ENCODE measurements around the gene CTNNBL1.

CTNNBL1 gene

DNA sequence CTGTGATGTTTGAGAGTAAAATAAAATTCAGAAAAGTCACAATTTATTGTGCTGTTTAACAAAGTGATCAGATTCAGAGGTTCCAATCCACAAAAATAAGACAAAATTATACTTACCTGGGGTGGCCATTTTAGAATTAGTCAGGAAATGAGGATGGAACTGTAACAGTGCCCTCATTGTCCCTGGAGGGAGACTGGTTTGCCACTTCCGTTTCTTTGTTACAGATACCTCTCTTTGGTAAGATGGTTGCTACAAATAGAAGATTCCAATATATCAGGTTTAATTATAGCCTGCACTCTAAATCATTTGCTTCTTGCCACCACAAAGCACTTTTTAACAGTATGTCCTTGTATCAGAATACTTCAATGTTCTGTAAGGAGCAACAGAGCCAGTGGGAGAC, 95.6 kb downstream of the CTNNBL1 start:
- no peaks in the 10 kb centered on the region for H3K4me1 ChIP-seq (ENCODE audit: control insufficient read depth in 1 of 2, insufficient read depth in 2 of 2, low read length in 2 of 2)
- no peaks in the 10 kb centered on the region for H3K27me3 ChIP-seq (ENCODE audit: control insufficient read depth in 1 of 2, insufficient read depth in 2 of 2, low read length in 2 of 2)
- peaks cover 16 to 27% of the 10 kb centered on the region in 2 donors for H3K36me3 ChIP-seq (ENCODE audit: control insufficient read depth in 1 of 2, insufficient read depth in 2 of 2, low read length in 2 of 2)
- H3K4me3 ChIP-seq (ENCODE audit: low read depth in 1 of 2, low read length in 2 of 2) = no peak overlapping the region
- no peak overlapping the region for H3K9ac ChIP-seq (ENCODE audit: low read depth in 1 of 2, low read length in 2 of 2)
- no peaks in the 10 kb centered on the region for H3K9me3 ChIP-seq (ENCODE audit: control insufficient read depth in 1 of 2, low read length in 2 of 2)
- H3K27ac ChIP-seq (ENCODE audit: low read depth, low read length) = no peak overlapping the region

DNA sequence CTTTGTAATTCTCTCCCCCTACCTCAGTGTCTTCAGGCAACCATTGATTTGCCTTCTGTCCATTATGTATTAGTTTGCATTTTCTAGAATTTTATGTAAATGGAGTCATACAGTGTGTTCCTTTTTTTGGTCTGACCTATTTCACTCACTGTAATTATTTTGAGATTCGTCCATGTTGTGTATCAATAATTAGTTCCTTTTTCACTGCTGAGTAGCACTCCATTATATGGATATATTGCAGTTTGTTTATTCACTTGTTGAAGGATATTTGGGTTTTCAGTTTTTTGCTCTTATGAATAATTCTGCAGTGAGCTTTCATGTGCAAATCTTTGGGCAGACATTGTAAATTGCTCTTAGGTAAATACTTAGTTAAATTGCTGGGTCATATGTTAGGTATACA, 97.1 kb downstream of the CTNNBL1 start:
- Histone ChIP-seq H3K9ac (ENCODE audit: low read depth in 1 of 2, low read length in 2 of 2) (no peak overlapping the region), H3K27ac (ENCODE audit: low read depth, low read length) (no peak overlapping the region), H3K9me3 (ENCODE audit: control insufficient read depth in 1 of 2, low read length in 2 of 2) (no peaks in the 10 kb centered on the region), H3K36me3 (ENCODE audit: control insufficient read depth in 1 of 2, insufficient read depth in 2 of 2, low read length in 2 of 2) (peaks cover 16 to 27% of the 10 kb centered on the region in 2 donors), H3K4me3 (ENCODE audit: low read depth in 1 of 2, low read length in 2 of 2) (no peak overlapping the region), H3K27me3 (ENCODE audit: control insufficient read depth in 1 of 2, insufficient read depth in 2 of 2, low read length in 2 of 2) (no peaks in the 10 kb centered on the region), H3K4me1 (ENCODE audit: control insufficient read depth in 1 of 2, insufficient read depth in 2 of 2, low read length in 2 of 2) (no peaks in the 10 kb centered on the region)

DNA sequence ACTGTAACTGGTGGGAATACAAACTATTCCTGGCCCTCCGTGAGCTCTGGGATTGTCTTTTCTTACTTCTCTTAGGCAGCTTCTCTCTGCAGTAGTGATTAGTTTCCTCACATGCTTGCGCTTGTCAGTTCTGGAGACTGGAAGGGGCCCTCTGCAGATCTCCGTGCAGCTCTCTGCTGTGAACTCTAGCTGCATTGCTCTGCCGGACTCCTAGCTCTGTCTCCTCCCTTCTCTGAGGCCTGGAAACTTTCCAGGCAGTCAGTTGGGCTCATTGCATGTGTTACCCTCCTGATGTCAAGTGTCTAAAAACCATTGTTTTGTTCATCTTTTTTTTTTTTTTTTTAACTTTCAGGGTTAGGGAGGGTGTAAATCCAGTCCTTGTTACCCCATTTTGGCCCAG, 102.3 kb downstream of the CTNNBL1 start:
- no peak overlapping the region for H3K9ac ChIP-seq (ENCODE audit: low read depth in 1 of 2, low read length in 2 of 2)
- H3K27ac ChIP-seq (ENCODE audit: low read depth, low read length) = no peak overlapping the region
- no peaks in the 10 kb centered on the region for H3K4me1 ChIP-seq (ENCODE audit: control insufficient read depth in 1 of 2, insufficient read depth in 2 of 2, low read length in 2 of 2)
- H3K27me3 ChIP-seq (ENCODE audit: control insufficient read depth in 1 of 2, insufficient read depth in 2 of 2, low read length in 2 of 2) = no peaks in the 10 kb centered on the region
- no peak overlapping the region for H3K4me3 ChIP-seq (ENCODE audit: low read depth in 1 of 2, low read length in 2 of 2)
- peaks cover 4 to 21% of the 10 kb centered on the region in 2 donors for H3K36me3 ChIP-seq (ENCODE audit: control insufficient read depth in 1 of 2, insufficient read depth in 2 of 2, low read length in 2 of 2)
- no peaks in the 10 kb centered on the region for H3K9me3 ChIP-seq (ENCODE audit: control insufficient read depth in 1 of 2, low read length in 2 of 2)

DNA sequence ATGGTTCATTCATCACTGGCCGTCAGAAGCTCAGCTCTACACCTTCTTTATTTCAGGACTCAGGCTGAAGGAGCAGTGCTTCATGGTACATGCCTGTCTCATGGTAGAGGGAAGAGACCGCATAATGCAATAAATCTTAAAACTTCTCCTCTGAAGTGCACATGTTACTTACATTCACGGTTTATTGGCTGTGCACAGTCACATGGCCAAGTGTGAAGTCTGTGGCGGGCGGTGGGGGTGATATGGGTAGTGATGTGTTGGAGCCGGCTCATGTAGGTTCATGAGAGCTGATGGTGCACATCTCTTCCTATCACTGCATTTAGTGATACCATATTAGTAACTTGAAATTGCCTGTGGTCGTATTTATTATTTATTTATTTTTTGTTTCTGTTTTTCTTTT, 102.9 kb downstream of the CTNNBL1 start:
- H3K9me3 ChIP-seq (ENCODE audit: control insufficient read depth in 1 of 2, low read length in 2 of 2) = no peaks in the 10 kb centered on the region
- no peaks in the 10 kb centered on the region for H3K4me1 ChIP-seq (ENCODE audit: control insufficient read depth in 1 of 2, insufficient read depth in 2 of 2, low read length in 2 of 2)
- H3K36me3 ChIP-seq (ENCODE audit: control insufficient read depth in 1 of 2, insufficient read depth in 2 of 2, low read length in 2 of 2) = peaks cover 4 to 21% of the 10 kb centered on the region in 2 donors
- no peak overlapping the region for H3K27ac ChIP-seq (ENCODE audit: low read depth, low read length)
- no peaks in the 10 kb centered on the region for H3K27me3 ChIP-seq (ENCODE audit: control insufficient read depth in 1 of 2, insufficient read depth in 2 of 2, low read length in 2 of 2)
- H3K4me3 ChIP-seq (ENCODE audit: low read depth in 1 of 2, low read length in 2 of 2) = no peak overlapping the region
- no peak overlapping the region for H3K9ac ChIP-seq (ENCODE audit: low read depth in 1 of 2, low read length in 2 of 2)

DNA sequence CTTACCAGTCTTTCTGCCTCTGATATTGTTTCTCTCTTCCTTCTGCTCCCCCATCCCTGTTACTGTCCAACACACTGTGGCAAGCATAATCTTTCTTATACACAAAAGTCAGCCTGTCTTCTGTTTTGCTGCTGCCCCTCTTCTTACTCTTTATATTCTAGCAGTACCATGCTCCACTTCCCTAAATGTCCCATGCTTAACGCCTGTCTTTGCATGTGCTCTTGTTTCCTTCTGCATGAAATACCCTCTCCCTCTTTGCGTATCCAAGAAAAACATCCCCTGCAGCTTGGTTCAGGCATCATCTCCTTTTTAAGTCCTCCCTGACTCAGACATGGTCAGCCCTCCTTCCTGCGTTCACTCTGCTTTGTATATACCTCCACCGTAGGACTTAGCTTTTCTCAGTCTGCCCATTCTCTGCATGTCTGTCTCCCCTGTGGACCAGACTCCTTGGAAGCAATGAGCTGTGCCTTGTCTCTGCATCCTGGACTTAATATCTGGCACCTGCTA, 103.9 kb downstream of the CTNNBL1 start:
- H3K9ac ChIP-seq (ENCODE audit: low read depth in 1 of 2, low read length in 2 of 2) = no peak overlapping the region
- H3K27ac ChIP-seq (ENCODE audit: low read depth, low read length) = no peak overlapping the region
- H3K9me3 ChIP-seq (ENCODE audit: control insufficient read depth in 1 of 2, low read length in 2 of 2) = no peaks in the 10 kb centered on the region
- no peaks in the 10 kb centered on the region for H3K27me3 ChIP-seq (ENCODE audit: control insufficient read depth in 1 of 2, insufficient read depth in 2 of 2, low read length in 2 of 2)
- no peak overlapping the region for H3K4me3 ChIP-seq (ENCODE audit: low read depth in 1 of 2, low read length in 2 of 2)
- peaks cover 1 to 22% of the 10 kb centered on the region in 2 donors for H3K36me3 ChIP-seq (ENCODE audit: control insufficient read depth in 1 of 2, insufficient read depth in 2 of 2, low read length in 2 of 2)
- H3K4me1 ChIP-seq (ENCODE audit: control insufficient read depth in 1 of 2, insufficient read depth in 2 of 2, low read length in 2 of 2) = no peaks in the 10 kb centered on the region

DNA sequence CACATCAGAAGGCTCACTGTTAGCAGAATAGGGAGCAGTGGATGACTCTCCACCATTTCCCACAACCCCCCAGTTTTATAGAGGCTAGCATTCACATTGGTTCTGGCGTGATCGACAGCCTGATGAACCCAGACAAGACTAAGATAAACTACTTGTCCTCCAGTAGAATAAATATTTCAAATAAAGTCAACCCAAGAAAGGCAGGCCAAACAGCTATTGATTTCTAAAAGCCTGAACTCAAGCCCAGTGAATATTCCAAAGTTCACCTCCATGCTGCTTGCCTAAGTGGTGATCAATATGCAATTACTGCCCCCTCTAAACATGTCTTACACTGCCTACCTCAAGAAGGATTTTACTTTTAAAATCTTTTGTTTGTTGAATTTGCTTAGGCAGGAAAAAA, 104.5 kb downstream of the CTNNBL1 start:
- Histone ChIP-seq H3K4me3 (ENCODE audit: low read depth in 1 of 2, low read length in 2 of 2) (no peak overlapping the region), H3K27me3 (ENCODE audit: control insufficient read depth in 1 of 2, insufficient read depth in 2 of 2, low read length in 2 of 2) (no peaks in the 10 kb centered on the region), H3K9me3 (ENCODE audit: control insufficient read depth in 1 of 2, low read length in 2 of 2) (no peaks in the 10 kb centered on the region), H3K9ac (ENCODE audit: low read depth in 1 of 2, low read length in 2 of 2) (no peak overlapping the region), H3K4me1 (ENCODE audit: control insufficient read depth in 1 of 2, insufficient read depth in 2 of 2, low read length in 2 of 2) (peaks cover 0 to under 1% of the 10 kb centered on the region in 2 donors), H3K27ac (ENCODE audit: low read depth, low read length) (no peak overlapping the region), H3K36me3 (ENCODE audit: control insufficient read depth in 1 of 2, insufficient read depth in 2 of 2, low read length in 2 of 2) (peaks cover 3 to 28% of the 10 kb centered on the region in 2 donors)

DNA sequence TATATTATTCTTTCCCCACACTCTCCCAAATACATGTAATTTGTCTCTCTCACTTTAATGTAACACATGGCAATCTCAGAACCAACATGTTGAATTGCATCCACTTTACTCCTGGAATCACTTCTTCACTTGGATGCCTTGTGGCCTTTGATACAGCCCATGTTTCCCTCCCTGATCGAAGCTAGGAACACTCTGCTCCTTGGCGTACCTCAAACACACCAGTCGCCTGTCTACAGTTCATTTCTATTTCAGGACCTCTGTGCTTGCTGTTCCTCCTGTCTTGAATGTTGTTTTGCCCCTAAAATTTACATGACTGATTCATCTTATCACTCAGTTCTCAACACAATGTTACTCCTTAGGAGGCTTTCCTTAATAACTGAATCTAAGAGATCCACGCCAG, 106.8 kb downstream of the CTNNBL1 start:
- Histone ChIP-seq H3K27ac (ENCODE audit: low read depth, low read length) (no peak overlapping the region), H3K9me3 (ENCODE audit: control insufficient read depth in 1 of 2, low read length in 2 of 2) (no peaks in the 10 kb centered on the region), H3K4me3 (ENCODE audit: low read depth in 1 of 2, low read length in 2 of 2) (no peak overlapping the region), H3K4me1 (ENCODE audit: control insufficient read depth in 1 of 2, insufficient read depth in 2 of 2, low read length in 2 of 2) (peaks cover 7 to 14% of the 10 kb centered on the region in 2 donors), H3K36me3 (ENCODE audit: control insufficient read depth in 1 of 2, insufficient read depth in 2 of 2, low read length in 2 of 2) (peaks cover 4 to 42% of the 10 kb centered on the region in 2 donors), H3K9ac (ENCODE audit: low read depth in 1 of 2, low read length in 2 of 2) (no peak overlapping the region), H3K27me3 (ENCODE audit: control insufficient read depth in 1 of 2, insufficient read depth in 2 of 2, low read length in 2 of 2) (no peaks in the 10 kb centered on the region)

DNA sequence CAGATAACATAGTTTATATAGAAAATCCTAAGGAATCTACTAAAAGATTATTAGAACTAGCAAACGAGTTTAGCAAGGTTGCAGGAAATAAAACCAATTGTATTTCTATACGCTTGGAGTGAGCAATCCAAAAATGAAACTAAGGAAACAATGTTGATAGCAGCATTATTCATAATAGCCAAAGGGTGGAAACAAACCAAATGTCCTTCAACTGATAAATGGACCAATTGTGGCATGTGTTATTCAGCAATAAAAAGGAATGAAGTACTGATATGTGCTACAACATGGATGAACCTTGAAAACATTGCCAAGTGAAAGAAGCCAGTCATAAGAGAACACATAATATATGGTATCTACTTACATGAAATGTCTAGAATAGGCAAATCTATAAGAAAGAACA, 108.1 kb downstream of the CTNNBL1 start:
- no peaks in the 10 kb centered on the region for H3K9me3 ChIP-seq (ENCODE audit: control insufficient read depth in 1 of 2, low read length in 2 of 2)
- H3K27ac ChIP-seq (ENCODE audit: low read depth, low read length) = no peak overlapping the region
- no peak overlapping the region for H3K4me3 ChIP-seq (ENCODE audit: low read depth in 1 of 2, low read length in 2 of 2)
- H3K4me1 ChIP-seq (ENCODE audit: control insufficient read depth in 1 of 2, insufficient read depth in 2 of 2, low read length in 2 of 2) = peaks cover 7 to 14% of the 10 kb centered on the region in 2 donors
- H3K36me3 ChIP-seq (ENCODE audit: control insufficient read depth in 1 of 2, insufficient read depth in 2 of 2, low read length in 2 of 2) = peaks cover 11 to 47% of the 10 kb centered on the region in 2 donors
- H3K27me3 ChIP-seq (ENCODE audit: control insufficient read depth in 1 of 2, insufficient read depth in 2 of 2, low read length in 2 of 2) = no peaks in the 10 kb centered on the region
- no peak overlapping the region for H3K9ac ChIP-seq (ENCODE audit: low read depth in 1 of 2, low read length in 2 of 2)

DNA sequence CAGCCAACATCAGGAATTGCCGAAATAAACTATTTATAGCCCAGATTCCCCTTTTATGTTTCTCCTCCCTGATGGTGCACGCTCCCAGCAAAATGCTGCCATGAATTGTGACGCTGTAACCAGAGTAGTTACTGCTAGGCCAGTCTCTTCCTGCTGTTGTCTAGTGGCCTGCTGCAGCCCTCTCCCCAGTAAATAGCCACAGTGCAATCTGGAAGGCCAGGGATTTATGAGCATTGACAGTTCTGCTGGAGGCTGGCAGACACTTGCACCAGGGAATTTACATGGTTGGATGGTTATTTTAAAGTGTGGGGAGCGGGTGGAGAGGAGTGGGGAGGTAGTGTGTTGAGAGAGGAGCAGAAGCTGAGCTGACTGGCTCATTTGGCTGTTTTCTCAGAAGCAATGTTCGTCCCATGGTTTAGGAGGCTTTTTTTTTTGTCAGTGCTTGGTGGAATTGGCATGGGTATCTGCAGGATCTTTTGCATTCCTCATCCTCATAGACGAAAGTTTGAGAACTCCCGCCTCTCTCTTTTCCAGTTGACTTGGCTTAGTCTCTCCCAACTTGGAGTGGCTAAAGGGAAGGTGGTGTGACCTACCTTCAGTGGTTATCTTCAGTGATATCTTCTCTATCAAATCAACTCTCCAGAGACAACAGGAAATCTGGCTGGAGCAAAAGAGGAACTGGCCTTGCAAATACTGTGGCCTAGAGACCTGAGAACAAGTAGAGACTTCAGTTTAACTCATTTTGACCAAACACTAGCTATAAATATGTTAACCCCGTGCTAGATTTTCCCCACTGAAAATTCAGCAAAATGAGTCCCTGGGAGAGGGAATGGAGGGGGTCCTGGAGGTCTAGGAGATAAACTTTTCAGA, 109.8 kb downstream of the CTNNBL1 start:
- peaks cover 11 to 46% of the 10 kb centered on the region in 2 donors for H3K36me3 ChIP-seq (ENCODE audit: control insufficient read depth in 1 of 2, insufficient read depth in 2 of 2, low read length in 2 of 2)
- H3K27ac ChIP-seq (ENCODE audit: low read depth, low read length) = no peak overlapping the region
- H3K9ac ChIP-seq (ENCODE audit: low read depth in 1 of 2, low read length in 2 of 2) = no peak overlapping the region

More for the DNA sequence above, 109.8 kb downstream of the CTNNBL1 start:
- Histone ChIP-seq H3K27me3 (ENCODE audit: control insufficient read depth in 1 of 2, insufficient read depth in 2 of 2, low read length in 2 of 2) (no peaks in the 10 kb centered on the region), H3K4me1 (ENCODE audit: control insufficient read depth in 1 of 2, insufficient read depth in 2 of 2, low read length in 2 of 2) (peaks cover 7 to 14% of the 10 kb centered on the region in 2 donors), H3K4me3 (ENCODE audit: low read depth in 1 of 2, low read length in 2 of 2) (no peak overlapping the region), H3K9me3 (ENCODE audit: control insufficient read depth in 1 of 2, low read length in 2 of 2) (no peaks in the 10 kb centered on the region)

All from duodenal mucosa (tissue), 2 donors.